Measurements from ENCODE around the gene OSM.

The OSM gene

GRCh38 chr22:30297991-30298701 is 31.5 kb upstream of the OSM start:
- DNase-seq (ENCODE audit: low read depth, low spot score): no peak

- DNase-seq (ENCODE audit: low read depth, low spot score): no peak
These were observed 30.8 kb upstream of the OSM start for GRCh38 chr22:30297276-30297990.

DNA sequence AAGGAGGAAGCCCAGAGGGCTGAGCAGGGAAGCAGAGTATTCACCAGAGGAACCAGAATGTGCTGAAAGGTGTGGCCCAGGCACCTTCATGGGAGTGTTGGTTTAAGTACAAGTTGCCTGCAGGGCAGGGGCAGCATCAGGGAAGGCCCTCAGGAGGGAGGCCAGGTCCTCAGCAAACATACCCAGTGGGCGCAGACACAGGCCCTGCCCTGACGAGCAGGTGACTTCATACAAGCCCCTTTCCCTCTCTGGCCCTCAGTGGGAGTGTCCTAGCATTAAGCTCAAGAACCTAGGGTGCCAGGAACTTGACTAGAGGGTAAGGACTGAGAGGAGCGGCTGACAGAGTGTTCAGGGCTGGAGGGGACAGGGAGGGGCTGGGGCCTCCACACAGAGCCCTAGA is 30.2 kb upstream of the OSM start:
- DNase-seq (ENCODE audit: low read depth, low spot score): no peak

DNA sequence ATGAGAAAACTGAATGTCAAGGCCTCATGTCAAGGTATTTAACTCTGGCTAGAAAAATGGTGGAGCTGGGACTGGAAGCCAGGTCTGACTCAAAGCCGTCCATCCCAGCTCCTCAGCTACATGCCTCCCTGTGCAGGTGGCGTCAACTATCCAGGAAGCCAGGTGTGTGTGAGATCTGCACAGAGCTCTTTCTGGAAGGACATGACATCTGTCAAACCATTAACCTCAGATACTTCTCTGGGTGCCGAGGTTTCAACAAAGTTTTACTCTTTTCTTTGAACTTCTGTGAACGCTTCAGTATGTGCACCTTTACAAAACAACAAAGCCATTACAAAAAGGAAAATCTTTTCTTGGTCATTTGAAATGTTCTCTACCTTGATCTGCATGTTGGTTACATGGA is 29.7 kb upstream of the OSM start:
- no peak for DNase-seq (ENCODE audit: low read depth, low spot score)

- DNase-seq (ENCODE audit: low read depth, low spot score): no peak
These were observed 28.9 kb upstream of the OSM start for GRCh38 chr22:30295576-30295975.

DNA sequence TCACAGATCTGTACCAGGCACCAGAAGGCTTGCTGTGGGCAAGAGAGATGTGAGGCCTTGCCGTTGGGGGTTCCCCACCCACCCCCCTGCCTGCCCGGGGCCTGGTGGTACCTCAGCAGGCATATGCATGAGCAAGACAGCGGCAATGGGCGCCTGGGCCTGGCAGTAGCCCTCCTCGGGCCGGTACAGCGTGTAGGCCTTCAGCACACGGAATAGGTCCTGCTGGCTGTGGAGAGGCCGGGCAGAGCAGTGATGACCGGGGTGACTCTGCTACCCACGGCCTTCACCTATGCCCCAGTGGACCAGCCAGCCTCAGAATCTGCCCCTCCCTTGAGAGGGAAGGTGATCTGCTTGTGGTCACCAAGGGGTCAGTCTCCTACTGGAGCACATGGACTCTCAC is 28.2 kb upstream of the OSM start:
- DNase-seq (ENCODE audit: low read depth, low spot score): no peak

- DNase-seq (ENCODE audit: low read depth, low spot score): no peak
These were observed 27.4 kb upstream of the OSM start for GRCh38 chr22:30294066-30294465.

DNA sequence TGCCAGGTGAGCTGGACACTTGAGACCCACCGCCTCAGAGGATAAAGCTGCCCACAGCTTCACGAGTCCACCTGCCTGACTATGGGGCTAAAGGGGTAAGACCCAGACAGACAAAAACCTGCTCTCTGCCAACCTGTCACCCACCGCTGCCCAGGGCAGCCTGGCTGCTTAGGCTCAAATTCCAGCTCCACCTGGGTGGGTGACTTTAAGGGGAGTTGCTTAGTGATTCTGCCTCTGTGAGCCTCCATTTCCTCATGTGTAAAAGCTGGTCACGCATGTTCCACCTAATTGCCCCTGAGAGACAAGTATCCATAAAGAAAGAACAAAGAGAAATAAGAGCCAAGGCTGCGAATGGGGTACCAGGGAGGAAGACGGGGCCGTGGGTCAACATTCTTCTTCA is 26.4 kb upstream of the OSM start:
- DNase-seq (ENCODE audit: low read depth, low spot score): no peak

DNA sequence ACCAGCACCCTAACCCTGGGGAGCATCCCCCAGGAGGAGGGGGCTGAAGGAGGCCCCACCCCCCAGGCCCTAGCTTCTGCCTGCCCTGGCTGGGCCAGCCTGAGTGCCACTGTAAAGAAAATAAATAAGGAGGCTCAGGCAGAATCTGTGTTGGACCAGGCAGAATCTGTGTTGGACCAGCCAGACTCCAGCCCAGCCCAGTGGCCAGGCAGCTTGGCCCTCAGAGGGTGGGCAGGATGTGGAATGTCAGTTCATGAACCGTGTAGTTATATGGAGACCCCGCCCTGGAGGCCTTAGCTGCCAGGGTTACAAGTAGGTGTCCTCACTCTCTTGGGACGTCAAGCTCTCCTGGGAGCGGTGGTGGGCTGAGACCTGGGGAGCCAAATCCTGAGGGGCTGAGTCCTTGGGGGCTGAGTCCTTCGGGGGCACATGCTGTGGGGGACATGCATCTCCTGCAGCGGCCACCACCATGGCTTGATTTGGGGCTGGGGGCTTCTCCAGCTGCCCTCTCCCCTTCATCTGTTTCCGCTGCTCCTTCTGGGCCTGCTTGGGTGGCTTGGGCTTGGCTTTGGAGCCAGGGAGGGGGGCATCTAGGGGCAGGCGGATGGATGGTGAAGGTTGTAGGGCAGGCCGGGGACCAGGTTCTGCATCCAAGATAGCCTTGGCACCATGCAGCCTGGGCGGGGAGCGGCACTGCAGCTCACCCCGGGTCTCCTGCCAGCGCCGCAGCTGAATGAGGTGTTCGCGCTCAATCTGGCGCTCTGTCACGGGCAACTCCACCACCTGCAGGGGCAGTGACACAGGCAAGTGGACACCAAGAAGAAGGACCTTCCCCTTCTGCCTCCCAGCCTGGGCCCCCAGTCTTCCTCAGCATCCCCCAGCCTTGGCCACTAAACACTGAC is 25.7 kb upstream of the OSM start:
- DNase-seq (ENCODE audit: low read depth, low spot score): no peak

DNA sequence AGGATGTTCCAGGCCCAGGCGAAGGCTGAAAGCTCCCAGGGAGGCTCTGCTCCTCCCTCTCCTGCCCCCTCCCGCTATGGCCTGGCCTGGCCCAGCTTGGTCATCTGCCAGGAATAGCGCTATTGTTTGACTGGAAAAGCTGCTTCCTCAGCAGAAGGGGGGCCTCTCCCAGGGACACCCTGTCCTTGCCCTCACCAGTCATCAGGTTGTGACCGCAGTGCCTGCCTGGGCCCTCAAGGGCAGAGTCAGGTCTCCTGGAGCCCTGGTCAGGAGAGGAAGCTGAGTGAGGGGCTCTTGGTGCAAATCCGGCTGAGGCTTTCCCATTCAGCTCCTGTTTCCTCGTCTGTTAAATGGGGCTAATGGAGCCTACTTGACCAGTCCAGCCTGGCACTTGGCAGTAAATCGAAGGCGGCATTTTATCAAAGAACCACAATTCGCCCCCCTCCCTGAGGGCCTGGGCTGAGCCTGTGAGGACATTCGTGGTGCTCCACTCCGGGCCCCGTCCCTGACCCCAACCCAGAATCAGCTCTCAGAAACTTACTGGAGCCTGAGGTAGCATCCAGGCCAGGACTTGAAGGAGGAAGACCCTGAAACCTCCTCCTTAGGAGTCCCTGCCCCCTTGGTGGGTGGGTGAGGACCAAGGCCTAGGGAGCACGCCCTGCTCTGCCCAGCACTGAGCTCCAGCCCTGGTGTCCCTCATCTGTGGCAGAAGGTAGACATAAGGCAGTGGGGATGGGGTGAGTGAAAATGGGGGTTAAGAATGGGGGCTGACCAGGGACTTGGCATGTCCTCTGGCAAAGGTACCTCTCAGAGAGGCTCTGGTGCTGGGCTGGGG is 24.6 kb upstream of the OSM start:
- DNase-seq (ENCODE audit: low read depth, low spot score): peak; percentile 82

DNA sequence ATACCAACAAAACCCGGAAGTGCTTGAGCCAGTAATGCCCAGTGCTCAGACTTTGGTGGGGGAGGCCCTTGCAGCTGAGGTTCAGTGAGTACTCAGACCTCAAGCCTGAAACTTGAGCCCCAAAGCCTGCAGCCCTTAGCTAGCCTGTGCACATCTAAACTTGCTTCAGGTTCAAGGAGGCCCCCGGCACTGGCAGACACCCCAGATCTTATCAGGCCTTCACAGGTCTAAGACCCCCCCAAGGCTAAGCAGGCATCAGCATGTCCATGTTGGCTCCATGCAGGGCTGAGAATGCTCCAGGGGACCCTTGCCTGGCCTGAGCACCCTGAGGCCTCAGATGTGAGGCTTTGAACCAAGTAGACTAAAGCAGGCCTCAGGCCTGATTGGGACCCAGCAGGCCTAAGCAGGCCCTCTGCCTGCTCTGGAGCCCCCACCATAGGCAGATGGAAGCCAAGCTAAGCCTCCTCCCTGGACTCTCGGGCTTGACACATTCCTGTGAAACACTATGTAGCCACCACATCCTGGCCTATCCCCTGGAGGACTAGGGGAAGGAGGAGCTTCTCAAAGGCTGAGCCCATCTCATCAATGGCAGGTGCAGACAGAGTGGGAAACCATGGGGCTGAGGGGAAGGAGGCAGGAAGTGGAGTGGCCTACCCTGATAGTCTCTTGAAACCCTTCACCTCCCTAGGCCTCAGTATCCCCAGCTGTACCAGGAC is 23.8 kb upstream of the OSM start:
- DNase-seq (ENCODE audit: low read depth, low spot score): peak; percentile 64

DNA sequence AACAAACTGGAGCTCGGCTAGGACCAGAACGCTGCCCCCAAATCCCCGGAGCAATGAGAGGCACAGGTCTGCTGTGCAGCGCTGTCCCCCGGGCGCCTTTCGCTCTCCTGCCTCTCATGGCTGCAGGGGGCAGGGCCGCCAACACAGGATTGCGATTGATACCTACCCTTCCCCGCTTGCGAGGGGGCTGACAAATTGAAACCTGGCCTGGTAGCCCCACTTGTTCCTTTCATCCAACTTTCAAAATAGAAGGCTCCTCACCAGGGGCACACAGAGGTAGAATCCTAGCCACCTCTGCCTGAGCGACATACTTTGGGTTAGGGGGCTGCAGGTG is 23.3 kb upstream of the OSM start:
- no peak for DNase-seq (ENCODE audit: low read depth, low spot score)

- peak; percentile 99 for DNase-seq (ENCODE audit: low read depth, low spot score)
These were observed 22.7 kb upstream of the OSM start, which contains the start of gene CASTOR1 for GRCh38 chr22:30289141-30289979. Gene CASTOR1 (minus strand): TSS chr22:30289505. CDS start chr22:30289497, 8 bp downstream.

GRCh38 chr22:30288419-30289140 is 21.9 kb upstream of the OSM start:
- DNase-seq (ENCODE audit: low read depth, low spot score): peak; percentile 17

GRCh38 chr22:30287648-30288418 is 21.2 kb upstream of the OSM start:
- DNase-seq (ENCODE audit: low read depth, low spot score): peak; percentile 97

DNA sequence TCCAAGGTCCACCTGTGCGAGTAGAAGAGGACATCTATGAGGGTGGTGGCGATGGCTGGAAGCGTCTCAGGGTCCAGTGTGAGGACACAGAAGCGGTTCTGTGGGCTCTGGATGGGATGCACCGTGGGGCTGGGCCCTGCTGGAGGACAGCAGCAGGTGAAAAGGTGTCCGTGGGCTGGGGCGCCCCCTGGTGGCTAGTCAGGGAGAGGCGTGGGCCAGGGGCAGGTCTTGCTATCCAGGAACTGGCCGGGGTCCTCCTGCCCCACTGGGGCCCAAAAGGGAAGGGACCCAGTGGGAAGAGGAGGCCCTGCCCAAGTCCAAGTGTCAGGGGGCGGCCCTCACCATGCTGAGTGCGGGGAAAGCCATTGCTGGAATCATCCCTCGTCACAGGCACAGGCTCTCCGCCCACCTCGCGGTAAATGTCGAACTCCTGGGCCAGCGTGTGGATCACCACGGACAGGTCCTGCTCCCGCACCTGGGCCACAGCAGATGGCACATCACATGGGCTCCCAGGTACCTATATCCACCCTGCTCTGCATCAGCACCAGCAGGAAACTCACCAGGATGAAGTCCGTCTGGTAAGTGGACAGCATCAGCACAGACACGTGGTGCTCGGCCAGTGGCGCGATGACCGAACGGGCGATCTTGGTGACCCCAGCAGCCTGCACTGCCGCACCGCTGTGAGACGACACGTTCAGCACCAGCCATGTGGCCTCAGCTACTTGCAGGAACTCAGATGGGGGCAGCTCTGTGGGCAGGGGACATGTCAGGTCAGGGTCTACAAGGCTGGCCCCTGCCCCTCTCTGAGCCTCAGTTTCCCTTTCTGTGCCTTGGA is 20.4 kb upstream of the OSM start:
- DNase-seq (ENCODE audit: low read depth, low spot score): peak; percentile 78

GRCh38 chr22:30286331-30286730 is 19.7 kb upstream of the OSM start:
- no peak for DNase-seq (ENCODE audit: low read depth, low spot score)

DNA sequence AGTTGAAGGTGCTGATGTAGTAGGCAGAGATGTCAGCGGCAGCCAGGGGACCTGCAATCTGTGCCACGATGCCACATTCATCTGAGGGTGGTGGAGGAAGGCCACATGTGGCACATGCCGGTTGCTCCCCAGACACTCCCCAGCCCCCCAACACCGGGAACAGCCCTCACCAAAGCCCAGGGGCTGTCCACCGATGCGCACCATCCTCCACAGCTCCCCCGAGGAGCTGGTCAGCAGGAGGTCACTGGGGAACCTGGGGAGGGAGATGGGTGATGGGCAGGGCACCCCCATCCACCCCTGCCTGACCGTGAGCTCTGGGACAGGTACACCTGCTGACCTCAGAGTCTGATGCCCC is 19.2 kb upstream of the OSM start:
- DNase-seq (ENCODE audit: low read depth, low spot score): no peak
